HG02571 (cell line): ENCODE results near the gene F3.
"Not testable (repeated sequence)": the region's sequence is repeated elsewhere in the genome, so short reads cannot be mapped to it uniquely, and the experiment has no call there.

ENCODE experiments used
- ATAC-seq: cut with Tn5 transposase; IDR thresholded peaks from one replicate; pipeline ENCODE4 v1.9.1; 2021; ENCODE audit warnings: mild to moderate bottlenecking, moderate library complexity; ENCODE audit not compliant: unreplicated experiment

F3 gene

GRCh38 chr1:94541246-94542087 is at the start of gene F3:
TSS of gene F3 (minus strand) at chr1:94541759. CDS start at chr1:94541636, 123 bp downstream.
- peak; percentile 87 for ATAC-seq

DNA sequence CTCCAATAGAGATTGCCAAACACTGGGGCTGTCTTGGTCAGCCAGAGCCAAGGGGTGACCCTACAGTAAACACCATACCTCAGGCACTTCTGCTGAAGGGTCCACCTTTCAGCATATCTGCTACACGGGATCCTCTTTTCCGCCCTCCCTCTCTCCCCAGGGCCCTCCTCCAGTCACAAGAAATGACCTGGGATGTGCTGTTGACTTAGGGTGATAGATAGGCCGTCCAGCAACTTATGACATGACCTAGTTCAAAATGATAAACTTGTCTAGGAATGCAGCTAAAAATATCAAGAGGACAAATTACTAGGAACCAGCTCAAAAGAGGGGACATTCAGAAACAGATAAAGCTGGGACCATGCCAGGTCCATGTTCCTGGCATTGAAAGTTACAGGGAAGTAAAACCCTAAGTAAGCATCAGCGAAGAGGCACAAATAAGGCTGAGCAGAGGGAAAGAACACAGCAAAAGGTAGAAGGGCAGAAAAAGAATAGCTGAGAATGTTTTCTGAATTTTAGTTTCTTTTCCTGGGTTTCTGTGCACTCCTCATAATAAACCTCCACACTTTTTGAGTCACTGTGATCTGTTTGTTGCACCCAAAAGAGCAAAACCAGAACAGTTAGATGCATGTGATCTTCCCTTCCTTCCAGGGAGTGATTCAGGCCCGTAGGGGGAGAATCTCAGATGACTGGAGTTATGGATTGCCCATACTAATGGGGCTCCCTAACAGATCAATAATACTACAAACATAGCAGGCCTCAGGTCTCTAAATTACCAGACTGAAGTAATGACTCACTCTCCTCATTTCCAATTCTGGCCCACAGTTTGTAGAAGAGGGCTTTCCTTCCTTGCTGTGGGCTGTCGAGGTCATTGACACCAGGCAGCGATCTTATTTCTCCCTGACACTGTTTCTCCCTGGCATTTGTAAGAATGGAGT is 48.9 kb upstream of the F3 start:
- ATAC-seq, result no peak

DNA sequence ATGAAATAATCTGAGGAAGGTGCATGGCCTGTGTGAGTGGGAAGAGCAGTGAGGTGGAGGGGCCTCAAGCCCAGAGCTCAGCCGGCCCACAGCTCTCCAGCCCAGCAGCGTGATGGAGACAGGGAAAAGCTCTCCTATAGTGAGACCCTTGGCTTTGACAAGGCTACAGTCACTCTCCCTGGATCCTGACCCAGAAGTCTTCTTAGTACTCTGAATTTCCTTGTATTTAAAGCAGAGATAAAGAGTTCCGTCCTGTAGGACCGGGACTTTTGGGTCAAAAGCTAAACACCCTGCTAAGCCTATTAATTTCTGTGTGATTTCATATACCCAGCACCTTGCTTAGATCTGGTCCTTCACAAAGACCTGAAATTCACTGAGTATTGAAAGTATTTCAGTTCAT is 48.2 kb upstream of the F3 start:
- no peak for ATAC-seq

DNA sequence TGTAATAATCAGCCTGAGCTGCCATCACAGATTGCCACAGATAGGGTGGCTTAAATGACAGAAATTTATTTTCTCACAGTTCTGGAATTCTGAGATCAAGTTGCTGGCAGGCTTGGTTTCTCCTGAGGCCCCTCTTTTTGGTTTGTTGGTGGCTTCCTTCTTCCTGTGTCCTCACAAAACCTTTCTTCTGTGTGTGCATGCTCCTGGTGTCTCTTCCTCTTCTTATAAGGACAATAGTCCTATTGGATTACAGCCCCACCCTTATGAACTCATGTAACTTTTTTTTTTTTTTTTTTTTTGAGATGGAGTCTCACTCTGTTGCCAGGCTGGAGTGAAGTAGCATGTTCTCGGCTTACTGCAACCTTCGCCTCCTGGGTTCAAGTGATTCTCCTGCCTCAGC is 41.0 kb upstream of the F3 start:
- no peak for ATAC-seq

DNA sequence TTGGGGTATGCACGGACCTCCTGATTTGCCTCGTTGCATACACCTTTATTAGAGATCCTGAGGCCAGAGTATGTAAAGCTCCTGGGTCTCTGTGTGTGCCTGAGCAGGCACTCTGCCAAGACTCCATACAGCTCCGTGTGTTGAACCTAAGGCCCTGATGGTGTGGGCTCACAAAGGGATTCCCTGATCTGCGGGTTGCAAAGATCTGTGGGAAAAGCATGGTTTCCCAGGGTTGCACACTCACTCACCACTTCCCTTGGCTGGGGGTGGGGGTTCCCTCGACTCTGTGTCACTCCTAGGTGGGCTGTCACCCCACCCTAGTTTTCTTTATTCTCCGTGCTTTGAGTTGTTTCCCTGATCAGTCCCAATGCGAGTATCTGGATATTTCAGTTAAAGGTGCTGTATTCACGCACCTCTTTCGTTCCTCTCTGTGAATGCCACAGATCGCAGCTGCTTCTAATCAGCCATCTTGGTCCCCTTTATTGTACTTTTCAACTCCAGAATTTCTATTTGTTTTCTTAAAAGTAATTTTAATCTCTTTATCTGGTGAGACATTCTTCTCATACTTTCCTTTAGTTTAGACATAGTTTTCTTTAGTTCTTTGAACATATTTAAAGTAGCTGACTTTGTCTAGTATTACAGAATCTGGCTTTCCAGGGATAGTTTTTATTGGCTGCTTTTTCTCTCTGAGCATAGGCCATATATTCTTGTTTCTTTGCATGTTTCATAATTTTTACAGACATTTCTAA is 39.0 kb upstream of the F3 start:
- ATAC-seq, result no peak

DNA sequence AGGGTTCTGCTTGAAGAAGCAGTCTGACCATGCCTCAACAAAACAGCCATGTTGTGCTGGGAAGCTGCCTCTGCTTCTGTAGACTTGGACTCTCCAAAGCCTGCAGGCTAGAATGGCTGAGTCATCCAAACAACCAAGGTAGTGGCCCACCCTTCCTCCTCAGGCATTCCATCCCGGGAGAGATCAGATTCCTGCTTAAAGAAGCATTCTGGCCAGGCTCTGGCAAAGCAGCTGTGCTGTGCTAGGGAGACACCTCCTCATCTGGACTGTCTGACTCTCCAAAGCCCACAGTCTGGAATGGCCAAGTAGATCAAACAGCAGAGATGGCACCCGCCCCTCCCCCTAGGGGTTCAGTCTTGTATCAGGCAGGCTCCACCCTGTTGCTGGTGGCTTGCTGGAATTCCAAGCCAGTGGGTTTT is 38.3 kb upstream of the F3 start:
- no peak for ATAC-seq

DNA sequence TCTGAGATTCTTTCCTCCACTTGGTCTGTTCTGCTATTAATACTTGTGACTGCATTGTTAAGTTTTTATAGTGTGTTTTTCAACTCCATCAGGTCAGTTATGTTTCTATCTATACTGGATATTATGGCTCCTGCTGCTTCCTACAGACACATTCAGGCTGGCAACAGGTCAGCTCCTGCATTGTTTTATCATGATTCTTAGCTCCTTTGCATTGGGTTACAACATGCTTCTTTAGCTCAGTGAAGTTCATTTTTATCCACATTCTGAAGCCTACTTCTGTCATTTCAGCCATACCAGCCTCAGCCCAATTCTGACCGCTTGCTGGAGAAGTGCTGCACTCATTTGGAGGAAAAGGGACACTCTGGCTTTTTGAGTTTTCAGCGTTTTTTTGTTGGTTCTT is 37.3 kb upstream of the F3 start:
- no peak for ATAC-seq

- ATAC-seq, result not testable (repeated sequence)
Observed at GRCh38 chr1:94573917-94574316, 32.4 kb upstream of the F3 start.

DNA sequence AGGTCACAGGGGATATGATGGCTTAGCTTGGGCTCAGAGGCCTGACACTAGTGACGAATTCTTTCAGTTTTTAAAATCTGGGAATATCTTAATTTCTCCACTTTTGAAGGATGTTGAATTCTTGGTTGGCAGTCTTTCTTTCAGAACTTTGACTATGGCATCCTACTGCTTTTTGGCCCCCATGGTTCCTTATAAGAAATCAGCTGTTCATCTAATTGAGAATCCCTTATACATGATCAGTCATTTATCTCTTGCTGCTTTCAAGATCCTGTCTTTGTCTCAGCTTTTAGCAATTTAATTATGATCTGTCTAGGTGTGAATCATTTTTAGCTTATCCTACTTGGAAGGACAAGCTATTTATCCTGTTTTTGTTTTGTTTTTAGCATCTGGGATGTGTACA is 31.2 kb upstream of the F3 start:
- no peak for ATAC-seq

- ATAC-seq, result not testable (repeated sequence)
Observed at GRCh38 chr1:94570965-94571364, 29.4 kb upstream of the F3 start.

DNA sequence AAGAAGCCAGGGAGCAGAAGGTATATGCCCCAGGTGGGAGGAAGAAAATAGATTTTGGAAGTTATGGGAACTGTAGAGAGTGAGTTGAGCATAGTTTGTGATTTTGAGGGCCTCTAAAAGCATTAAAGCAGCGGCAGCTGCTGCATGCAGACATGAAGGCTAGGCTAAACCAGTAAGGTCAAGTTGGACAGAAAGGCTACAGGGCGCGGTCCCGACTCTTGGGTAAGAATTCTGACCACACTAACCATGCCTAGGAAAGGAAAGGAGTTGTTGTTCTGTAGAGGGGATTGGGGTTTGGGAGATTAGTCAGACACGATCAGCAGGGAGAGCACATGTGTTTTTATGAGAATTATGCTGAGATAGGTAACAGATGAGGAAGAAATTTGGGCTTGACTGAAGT is 27.2 kb upstream of the F3 start:
- not testable (repeated sequence) for ATAC-seq

- ATAC-seq, result not testable (repeated sequence)
Observed at GRCh38 chr1:94567975-94568607, 26.5 kb upstream of the F3 start.

- ATAC-seq, result not testable (repeated sequence)
Observed at GRCh38 chr1:94566436-94566835, 24.9 kb upstream of the F3 start.

DNA sequence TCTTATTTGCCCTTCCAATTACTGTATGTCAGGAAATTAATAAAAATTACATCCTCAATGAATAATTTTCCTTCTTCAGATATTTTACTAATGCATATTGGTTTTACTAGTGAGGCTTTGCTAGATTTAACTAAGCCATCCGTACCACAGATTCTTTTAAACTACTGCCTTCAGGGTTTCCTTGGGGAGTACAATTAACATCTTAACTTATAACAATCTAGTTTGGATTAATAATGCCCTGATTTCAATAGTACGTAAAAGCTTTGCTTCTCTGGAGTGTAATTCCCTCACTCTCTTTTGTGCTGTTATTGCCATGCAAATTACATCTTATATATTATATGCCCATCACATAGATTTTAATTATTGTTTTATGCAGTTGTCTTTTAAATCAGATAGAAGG is 24.3 kb upstream of the F3 start:
- no peak for ATAC-seq

DNA sequence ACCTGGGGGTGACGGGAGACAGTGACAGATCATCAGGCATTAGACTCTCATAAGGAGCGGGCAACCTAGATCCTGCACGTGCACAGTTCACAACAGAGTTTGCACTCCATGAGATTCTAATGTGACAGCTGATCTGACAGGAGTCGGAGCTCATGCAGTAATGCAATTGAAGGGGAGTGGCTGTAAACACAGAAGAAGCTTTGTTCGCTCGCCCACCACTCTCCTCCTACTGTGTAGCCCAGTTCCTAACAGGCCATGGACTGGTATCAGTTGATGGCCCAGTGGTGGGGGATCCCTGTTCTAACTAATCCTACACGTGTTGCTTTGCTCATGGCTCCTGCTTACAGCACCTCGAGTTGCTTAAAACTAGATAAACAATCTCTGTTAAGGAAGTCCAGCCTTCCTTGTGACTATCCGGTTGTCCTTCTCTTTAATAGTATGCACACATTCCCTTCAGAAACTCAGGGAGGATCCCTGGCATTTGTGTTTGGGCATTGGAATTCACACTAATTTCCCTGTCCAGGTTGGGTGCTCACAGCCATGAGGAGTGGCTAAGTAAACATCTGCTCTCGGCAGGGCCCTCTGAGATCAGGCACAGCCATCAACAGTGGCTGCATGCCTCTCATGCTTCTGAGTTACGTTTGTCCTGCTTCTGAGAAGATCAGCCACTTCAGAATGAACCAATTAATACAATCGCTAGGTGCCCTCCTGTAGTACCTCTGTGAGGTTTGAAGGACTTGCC is 21.1 kb upstream of the F3 start:
- no peak for ATAC-seq

GRCh38 chr1:94560333-94560732 is 18.8 kb upstream of the F3 start:
- no peak for ATAC-seq

DNA sequence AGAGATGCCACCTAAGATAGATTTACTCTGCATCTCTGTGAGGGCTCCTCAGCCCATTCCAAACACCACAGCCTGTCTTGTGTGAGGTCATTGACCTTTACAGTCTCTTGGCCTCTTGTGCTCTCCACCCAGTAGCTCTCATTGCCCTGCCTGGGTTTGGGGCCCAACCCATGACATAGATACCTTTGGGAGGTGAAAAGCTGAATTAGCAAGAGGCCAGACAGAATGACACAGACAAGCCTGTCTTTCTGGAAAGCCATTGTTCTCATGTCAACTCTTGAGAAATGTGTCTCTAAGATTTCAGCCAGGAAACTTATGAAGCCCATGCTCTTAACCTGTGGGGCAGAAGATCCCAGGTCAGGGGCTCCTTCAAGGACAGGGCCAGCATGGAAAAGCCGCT is 18.4 kb upstream of the F3 start:
- ATAC-seq, result no peak

GRCh38 chr1:94555091-94555490 is 13.5 kb upstream of the F3 start:
- no peak for ATAC-seq

DNA sequence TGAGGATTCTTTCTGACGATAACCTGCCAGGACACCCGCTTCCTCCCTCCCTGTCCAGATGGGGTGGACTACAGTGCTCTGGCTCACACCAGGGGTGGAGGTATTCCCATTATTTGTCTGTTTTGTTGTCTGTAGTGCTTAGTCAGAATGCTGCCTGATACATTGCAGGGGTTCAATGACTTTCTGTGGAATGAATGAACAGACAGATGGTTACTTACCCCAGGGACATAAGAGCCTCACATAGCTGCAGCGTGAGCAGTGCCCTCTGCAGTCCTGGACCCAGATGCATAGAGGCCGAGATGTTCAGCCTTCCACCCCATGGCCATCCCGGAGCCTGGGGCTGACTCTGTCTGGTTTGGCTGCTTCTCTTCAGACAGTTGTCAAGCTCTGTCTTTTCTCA is 13.0 kb upstream of the F3 start:
- ATAC-seq, result no peak

- no peak for ATAC-seq
Observed at GRCh38 chr1:94553931-94554330, 12.4 kb upstream of the F3 start.
